K562 (cell line): ENCODE results near the gene RBM20. TPM values are rescaled to one million over a fixed set of nuclear protein-coding genes. Genes with fewer than 3 reads are reported as not detected.

Experiments used
- ATAC-seq: fragments of 200-7000 bp; cut with Tn5 transposase; 3 replicates; pipeline ENCODE4 v1.9.1; 2020; ENCODE audit warnings: moderate library complexity
- BruUV-seq: library from RNA; stranded (reverse); fragments of 400-500 nt; replicated peaks from 2 replicates; lab custom pipeline; 2021; lab: Mats Ljungman, UMichigan
- CTCF ChIA-PET: fragments of 300-600 bp; formaldehyde crosslinking; extraction: SDS; loops from one replicate; lab custom pipeline; 2021; ENCODE audit warnings: low intra/inter-chr PET ratio; lab: Yijun Ruan, JAX
- POLR2A ChIA-PET: fragments of 300-600, 350-650 bp; sonication (Branson Sonifier 250); formaldehyde crosslinking; extraction: SDS; loops from one replicate; lab custom pipeline; 2021; ENCODE audit warnings: antibody characterized with exemption, inconsistent platforms; lab: Yijun Ruan, JAX
- DNase-seq, 4 experiments: peaks; one replicate each; pipeline versions ENCODE4 v3.0.0 to v3.0.0-alpha.2; 2011 to 2018; ENCODE audit warnings: low spot score in 3 of 4, mixed read lengths in 3 of 4; ENCODE audit errors: extremely low read depth in 1 of 4
- FAIRE-seq: peaks from 2 replicates; lab custom pipeline; 2011; peaks lifted over from hg19 to GRCh38; lab: Jason Lieb, UNC
- H2AFZ ChIP-seq: 2 replicates; pipeline ENCODE4 v1.6.0; 2011; ENCODE audit warnings: low read depth, low read length, control low read depth, inconsistent platforms
- H3K27ac ChIP-seq: fragments of 200-600 bp; 3 replicates; pipeline ENCODE4 v1.8.0; 2011; ENCODE audit warnings: low read depth, mild to moderate bottlenecking, control low read depth, inconsistent platforms, low read length, moderate library complexity, mixed read lengths; ENCODE audit errors: extremely low read depth
- H3K27me3 ChIP-seq, 2 experiments: fragments of 300-600 bp in 1 of 2; 2 replicates in 1 of 2; 3 replicates in 1 of 2; pipeline versions ENCODE4 v1.6.0 to v1.8.0; 2011; ENCODE audit warnings: inconsistent platforms in 2 of 2, low read length in 2 of 2, mild to moderate bottlenecking in 1 of 2, mixed read lengths in 1 of 2, moderate library complexity in 1 of 2; ENCODE audit not compliant: control insufficient read depth in 2 of 2, insufficient read depth in 2 of 2
- H3K36me3 ChIP-seq: fragments of 300-600 bp; 3 replicates; pipeline ENCODE4 v1.8.0; 2011; ENCODE audit warnings: mild to moderate bottlenecking, low read length, inconsistent platforms; ENCODE audit not compliant: control insufficient read depth, insufficient read depth
- H3K4me1 ChIP-seq, 2 experiments: fragments of 200-600 bp in 1 of 2; replicated peaks in 1 of 2; 2 replicates in 1 of 2; 3 replicates in 1 of 2; pipeline versions ENCODE4 v1.5.1 to v1.8.0; 2011; ENCODE audit warnings: inconsistent platforms in 2 of 2, low read length in 2 of 2, mild to moderate bottlenecking in 1 of 2, mixed read lengths in 1 of 2, moderate library complexity in 1 of 2; ENCODE audit not compliant: control insufficient read depth in 2 of 2, insufficient read depth in 2 of 2
- H3K4me2 ChIP-seq: 2 replicates; pipeline ENCODE4 v1.6.1; 2011; ENCODE audit warnings: low read length, control low read depth, inconsistent platforms, mixed read lengths; ENCODE audit not compliant: insufficient read depth
- H3K4me3 ChIP-seq: fragments of 200-600 bp; sonication (generic), shearing (Covaris generic); 2 replicates; pipeline ENCODE4 v1.5.1; 2016; ENCODE audit warnings: control low read depth, inconsistent platforms
- H3K79me2 ChIP-seq: fragments of 200-600 bp; 3 replicates; pipeline ENCODE4 v1.8.0; 2011; ENCODE audit warnings: low read length, inconsistent platforms; ENCODE audit not compliant: control insufficient read depth, insufficient read depth
- H3K9ac ChIP-seq, 2 experiments: 2 replicates each; pipeline versions ENCODE4 v1.6.0 to v1.6.1; 2011; ENCODE audit warnings: low read depth in 2 of 2, low read length in 2 of 2, control low read depth in 1 of 2, inconsistent platforms in 1 of 2, mild to moderate bottlenecking in 1 of 2, mixed read lengths in 1 of 2; ENCODE audit not compliant: insufficient read depth in 1 of 2
- H3K9me1 ChIP-seq: one replicate; pipeline ENCODE4 v1.6.0; 2011; ENCODE audit warnings: inconsistent platforms, mild to moderate bottlenecking, low read length, moderate library complexity; ENCODE audit not compliant: control insufficient read depth, insufficient read depth
- H3K9me3 ChIP-seq: replicated peaks from 2 replicates; pipeline ENCODE4 v1.5.1; 2011; ENCODE audit warnings: low read depth, low read length, inconsistent platforms; ENCODE audit not compliant: control insufficient read depth, insufficient read depth
- H4K20me1 ChIP-seq: replicated peaks from 2 replicates; pipeline ENCODE4 v1.6.1; 2011; ENCODE audit warnings: low read length, inconsistent platforms, mixed read lengths; ENCODE audit not compliant: control insufficient read depth, insufficient read depth
- MTA3 ChIP-seq: fragments of 450-650 bp; formaldehyde crosslinking; IDR thresholded peaks from 2 replicates; pipeline ENCODE4 v1.6.1; 2017; ENCODE audit warnings: mild to moderate bottlenecking, borderline replicate concordance
- NCOA6 ChIP-seq: fragments of 450-650 bp; IDR thresholded peaks from 2 replicates; pipeline ENCODE4 v1.6.1; 2017; ENCODE audit warnings: mild to moderate bottlenecking
- NONO ChIP-seq, 2 experiments: fragments of 200-400 bp in 1 of 2; fragments of 450-650 bp in 1 of 2; formaldehyde crosslinking in 1 of 2; IDR thresholded peaks; 2 replicates each; pipeline ENCODE4 v1.6.1; 2017; ENCODE audit warnings: low read depth in 2 of 2, mild to moderate bottlenecking in 2 of 2, moderate library complexity in 2 of 2, low read length in 1 of 2
- NR2F6 ChIP-seq: fragments of 450-650 bp; formaldehyde crosslinking; IDR thresholded peaks from 2 replicates; pipeline ENCODE4 v1.4.0; 2020; ENCODE audit warnings: mild to moderate bottlenecking
- PTBP1 ChIP-seq: fragments of 200-400 bp; formaldehyde crosslinking; IDR thresholded peaks from 2 replicates; pipeline ENCODE4 v1.6.1; 2017; ENCODE audit warnings: low read depth, low read length
- RFX1 ChIP-seq: fragments of 450-650 bp; IDR thresholded peaks from 2 replicates; pipeline ENCODE4 v1.6.1; 2016; ENCODE audit warnings: mild to moderate bottlenecking, moderate library complexity
- SNIP1 ChIP-seq: fragments of 450-650 bp; IDR thresholded peaks from 2 replicates; pipeline ENCODE4 v1.7.1; 2017; ENCODE audit warnings: low read depth, mild to moderate bottlenecking
- TCF3 ChIP-seq: sonication (generic); formaldehyde crosslinking; IDR thresholded peaks from 2 replicates; pipeline ENCODE4 v1.4.0; 2020; ENCODE audit warnings: mild to moderate bottlenecking, missing genetic modification reagents
- ZNF143 ChIP-seq: sonication (generic); formaldehyde crosslinking; IDR thresholded peaks from 2 replicates; pipeline ENCODE4 v1.9.0; 2022; ENCODE audit warnings: mild to moderate bottlenecking, missing genetic modification reagents
- ZNF23 ChIP-seq: fragments of 250-450 bp; sonication (Bioruptor Pico); IDR thresholded peaks from 2 replicates; pipeline ENCODE4 v1.4.0; 2020; ENCODE audit warnings: mild to moderate bottlenecking
- ZNF57 ChIP-seq: fragments of 450-650 bp; formaldehyde crosslinking; IDR thresholded peaks from 2 replicates; pipeline ENCODE4 v1.4.0; 2020; ENCODE audit warnings: mild to moderate bottlenecking, moderate library complexity
- ZNF77 ChIP-seq: fragments of 250-450 bp; sonication (Bioruptor Pico); IDR thresholded peaks from 2 replicates; pipeline ENCODE4 v1.5.0; 2020
- WGBS: fragments of 100-300 bp; shearing (Covaris generic); methylation state at CpG from one replicate; pipeline ENCODE4 v1.1.6; 2016; ENCODE audit warnings: low coverage, mixed read lengths; ENCODE audit not compliant: insufficient coverage; ENCODE audit errors: missing lambda C conversion rate; 5-methylcytosine and 5-hydroxymethylcytosine counted together
- in situ Hi-C: fragments of 300-500 bp; cut with MboI; formaldehyde crosslinking; loops from 4 replicates; pipeline ENCODE4 v1.15.0; 2018; ENCODE audit warnings: inconsistent platforms, mixed read lengths
- intact Hi-C: fragments of 100-400 bp; cut with micrococcal nuclease; formaldehyde crosslinking; loops from 2 replicates; pipeline ENCODE4 v1.14.2; 2022
- polyA plus RNA-seq, 8 experiments: library from polyadenylated mRNA; depleted of rRNA in 4 of 8; stranded (reverse) in 5 of 8; unstranded in 3 of 8; fragments of >200 nt; fragmentation: Nextera tagmentation in 2 of 8; fragmentation: Illumina TruSeq in 1 of 8; extraction: Ambion mirVana in 2 of 8; extraction: Trizol in 1 of 8; gene quantifications; 2 replicates each; pipeline versions ENCODE4 v1.2.1 to v1.2.3, GENCODE V29; 2011 to 2014; ENCODE audit warnings: inconsistent platforms in 1 of 8, missing spikeins in 1 of 8
- total RNA-seq, 7 experiments: library from RNA; depleted of rRNA in 6 of 7; stranded (reverse); fragments of >200 nt in 6 of 7; fragmentation: Illumina TruSeq in 2 of 7; extraction: Trizol in 2 of 7; gene quantifications; 2 replicates each; pipeline versions ENCODE4 v1.2.1 to v1.2.3, GENCODE V29; 2011 to 2021; ENCODE audit warnings: low replicate concordance in 1 of 7
- TF ChIP-seq, protein P1 (sequence below): sonication (generic); formaldehyde crosslinking; IDR thresholded peaks from 2 replicates; pipeline ENCODE4 v1.8.0; 2022; ENCODE audit warnings: missing genetic modification reagents, mild to moderate bottlenecking, borderline replicate concordance
- TF ChIP-seq, protein P2 (sequence below): sonication (generic); formaldehyde crosslinking; IDR thresholded peaks from 2 replicates; pipeline ENCODE4 v1.8.1; 2023; ENCODE audit warnings: mild to moderate bottlenecking, missing genetic modification reagents, moderate library complexity
- TF ChIP-seq, protein P3 (sequence below): sonication (generic); formaldehyde crosslinking; IDR thresholded peaks from 2 replicates; pipeline ENCODE4 v1.8.0; 2022; ENCODE audit warnings: mild to moderate bottlenecking, missing genetic modification reagents

The RBM20 gene
- total and polyA plus RNA-seq, 9 of the 15 experiments (the other 6 are each of a cell fraction or from before 2014, with no cell fraction given), result 0.63 to 5.7 (median 3.2) TPM

DNA sequence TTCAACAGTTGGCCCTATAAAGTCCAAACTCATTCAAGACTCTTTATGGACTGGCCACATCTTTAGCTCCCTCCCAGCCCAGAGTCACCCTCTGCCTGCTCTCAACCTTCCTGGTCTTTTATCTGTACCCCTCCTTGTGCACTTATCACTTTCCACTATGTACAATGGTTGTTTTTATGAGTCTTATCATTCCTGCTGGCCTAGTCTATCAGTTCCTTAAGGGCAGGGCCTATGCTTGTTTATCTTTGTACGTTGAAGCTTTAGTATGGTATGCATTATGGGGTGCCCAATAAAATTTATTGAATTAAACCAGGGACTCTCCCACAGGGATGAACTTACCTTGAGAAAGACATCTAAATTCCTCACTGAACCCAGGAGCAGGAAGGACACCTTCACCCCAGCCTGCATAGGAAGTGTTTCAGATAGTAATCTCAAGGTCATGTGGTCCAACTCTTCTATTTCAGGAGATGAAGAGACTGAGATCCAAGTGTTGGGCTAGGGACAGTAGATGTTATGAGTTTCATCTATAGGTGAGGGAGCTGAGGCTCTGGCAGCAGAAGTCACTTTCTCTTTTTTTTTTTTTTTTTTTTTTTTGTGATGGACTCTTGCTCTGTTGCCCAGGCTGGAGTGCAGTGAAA, 214.3 kb downstream of the RBM20 start:
- Histone ChIP-seq H3K36me3 (no peaks in the 10 kb centered on the region), H3K4me2 (peak overlapping the region; percentile 73), H3K9me1 (no peaks in the 10 kb centered on the region), H3K79me2 (no peaks in the 10 kb centered on the region), H3K4me1 (peaks cover 21 to 47% of the 10 kb centered on the region in 2 experiments), H3K4me3 (no peak overlapping the region), H2AFZ (peak overlapping the region; percentile 62; the same call in 1 of the 2 replicates), H3K9me3 (peaks cover 4% of the 10 kb centered on the region; the same call in 1 of the 2 replicates), H3K9ac (peak overlapping the region in 1 of 2 experiments; percentile 42; a peak in 2 of 4 replicates), H4K20me1 (no peaks in the 10 kb centered on the region), H3K27me3 (no peaks in the 10 kb centered on the region), H3K27ac (peak overlapping the region; percentile 60)
- ChIA-PET POLR2A (interaction anchor here (0.6 to 2.0 kb wide), 7 partner anchors 9 to 28 kb away, joined by 3 to 6 read pairs (median 3); partner anchors contain the start of gene PDCD4), CTCF (no interaction called here)
- intact Hi-C loops (loop anchor here (1.0 kb wide), 1 partner anchor 13 kb away; the partner anchor contains the start of gene PDCD4), in situ Hi-C loops (no loop called here)
- 0% methylated on average over 1 of the region's 1 CpG for WGBS
- peak; percentile 88 for FAIRE-seq
- BruUV-seq, result no TSS peak
- peak; percentile 84 for ATAC-seq
- peak; percentile 34 to 77 (median 54) for DNase-seq
- no peak for TF ChIP-seq ZNF57 (CRISPR knock-in tag)
- no peak for TF ChIP-seq NONO (IDR thresholded peaks at IDR 0.05; ENCODE audit: low read depth in 2 of 2, low read length in 1 of 2)
- TF ChIP-seq SNIP1, result no peak
- no peak for TF ChIP-seq ZNF23 (CRISPR knock-in tag)
- no peak for TF ChIP-seq ZNF143 (CRISPR knock-in tag)
- TF ChIP-seq RFX1, result no peak
- TF ChIP-seq, protein P1, sequence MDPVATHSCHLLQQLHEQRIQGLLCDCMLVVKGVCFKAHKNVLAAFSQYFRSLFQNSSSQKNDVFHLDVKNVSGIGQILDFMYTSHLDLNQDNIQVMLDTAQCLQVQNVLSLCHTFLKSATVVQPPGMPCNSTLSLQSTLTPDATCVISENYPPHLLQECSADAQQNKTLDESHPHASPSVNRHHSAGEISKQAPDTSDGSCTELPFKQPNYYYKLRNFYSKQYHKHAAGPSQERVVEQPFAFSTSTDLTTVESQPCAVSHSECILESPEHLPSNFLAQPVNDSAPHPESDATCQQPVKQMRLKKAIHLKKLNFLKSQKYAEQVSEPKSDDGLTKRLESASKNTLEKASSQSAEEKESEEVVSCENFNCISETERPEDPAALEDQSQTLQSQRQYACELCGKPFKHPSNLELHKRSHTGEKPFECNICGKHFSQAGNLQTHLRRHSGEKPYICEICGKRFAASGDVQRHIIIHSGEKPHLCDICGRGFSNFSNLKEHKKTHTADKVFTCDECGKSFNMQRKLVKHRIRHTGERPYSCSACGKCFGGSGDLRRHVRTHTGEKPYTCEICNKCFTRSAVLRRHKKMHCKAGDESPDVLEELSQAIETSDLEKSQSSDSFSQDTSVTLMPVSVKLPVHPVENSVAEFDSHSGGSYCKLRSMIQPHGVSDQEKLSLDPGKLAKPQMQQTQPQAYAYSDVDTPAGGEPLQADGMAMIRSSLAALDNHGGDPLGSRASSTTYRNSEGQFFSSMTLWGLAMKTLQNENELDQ (CRISPR knock-in tag), result no peak
- TF ChIP-seq MTA3, result peak; percentile 33; the same call in 1 of the 2 replicates
- no peak for TF ChIP-seq NR2F6 (CRISPR knock-in tag)
- TF ChIP-seq, protein P2, sequence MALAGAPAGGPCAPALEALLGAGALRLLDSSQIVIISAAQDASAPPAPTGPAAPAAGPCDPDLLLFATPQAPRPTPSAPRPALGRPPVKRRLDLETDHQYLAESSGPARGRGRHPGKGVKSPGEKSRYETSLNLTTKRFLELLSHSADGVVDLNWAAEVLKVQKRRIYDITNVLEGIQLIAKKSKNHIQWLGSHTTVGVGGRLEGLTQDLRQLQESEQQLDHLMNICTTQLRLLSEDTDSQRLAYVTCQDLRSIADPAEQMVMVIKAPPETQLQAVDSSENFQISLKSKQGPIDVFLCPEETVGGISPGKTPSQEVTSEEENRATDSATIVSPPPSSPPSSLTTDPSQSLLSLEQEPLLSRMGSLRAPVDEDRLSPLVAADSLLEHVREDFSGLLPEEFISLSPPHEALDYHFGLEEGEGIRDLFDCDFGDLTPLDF, result no peak
- TF ChIP-seq, protein P3, sequence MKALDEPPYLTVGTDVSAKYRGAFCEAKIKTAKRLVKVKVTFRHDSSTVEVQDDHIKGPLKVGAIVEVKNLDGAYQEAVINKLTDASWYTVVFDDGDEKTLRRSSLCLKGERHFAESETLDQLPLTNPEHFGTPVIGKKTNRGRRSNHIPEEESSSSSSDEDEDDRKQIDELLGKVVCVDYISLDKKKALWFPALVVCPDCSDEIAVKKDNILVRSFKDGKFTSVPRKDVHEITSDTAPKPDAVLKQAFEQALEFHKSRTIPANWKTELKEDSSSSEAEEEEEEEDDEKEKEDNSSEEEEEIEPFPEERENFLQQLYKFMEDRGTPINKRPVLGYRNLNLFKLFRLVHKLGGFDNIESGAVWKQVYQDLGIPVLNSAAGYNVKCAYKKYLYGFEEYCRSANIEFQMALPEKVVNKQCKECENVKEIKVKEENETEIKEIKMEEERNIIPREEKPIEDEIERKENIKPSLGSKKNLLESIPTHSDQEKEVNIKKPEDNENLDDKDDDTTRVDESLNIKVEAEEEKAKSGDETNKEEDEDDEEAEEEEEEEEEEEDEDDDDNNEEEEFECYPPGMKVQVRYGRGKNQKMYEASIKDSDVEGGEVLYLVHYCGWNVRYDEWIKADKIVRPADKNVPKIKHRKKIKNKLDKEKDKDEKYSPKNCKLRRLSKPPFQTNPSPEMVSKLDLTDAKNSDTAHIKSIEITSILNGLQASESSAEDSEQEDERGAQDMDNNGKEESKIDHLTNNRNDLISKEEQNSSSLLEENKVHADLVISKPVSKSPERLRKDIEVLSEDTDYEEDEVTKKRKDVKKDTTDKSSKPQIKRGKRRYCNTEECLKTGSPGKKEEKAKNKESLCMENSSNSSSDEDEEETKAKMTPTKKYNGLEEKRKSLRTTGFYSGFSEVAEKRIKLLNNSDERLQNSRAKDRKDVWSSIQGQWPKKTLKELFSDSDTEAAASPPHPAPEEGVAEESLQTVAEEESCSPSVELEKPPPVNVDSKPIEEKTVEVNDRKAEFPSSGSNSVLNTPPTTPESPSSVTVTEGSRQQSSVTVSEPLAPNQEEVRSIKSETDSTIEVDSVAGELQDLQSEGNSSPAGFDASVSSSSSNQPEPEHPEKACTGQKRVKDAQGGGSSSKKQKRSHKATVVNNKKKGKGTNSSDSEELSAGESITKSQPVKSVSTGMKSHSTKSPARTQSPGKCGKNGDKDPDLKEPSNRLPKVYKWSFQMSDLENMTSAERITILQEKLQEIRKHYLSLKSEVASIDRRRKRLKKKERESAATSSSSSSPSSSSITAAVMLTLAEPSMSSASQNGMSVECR (CRISPR knock-in tag), result no peak
- no peak for TF ChIP-seq PTBP1
- TF ChIP-seq TCF3, result peak; percentile 88
- TF ChIP-seq ZNF77 (CRISPR knock-in tag), result no peak
- TF ChIP-seq NCOA6, result no peak
